ENCODE data around the gene HYKK.

Gene HYKK

GRCh38 chr15:78527325-78527724 is 19.9 kb downstream of the HYKK start:
- TF ChIP-seq CTCF (IDR thresholded peaks at IDR 0.05; ENCODE audit: low read depth, low read length) = no peak
- H3K4me3 ChIP-seq (ENCODE audit: low read depth, low read length) = no peak overlapping the region

GRCh38 chr15:78533331-78533730 is 26.0 kb downstream of the HYKK start:
- no peak overlapping the region for H3K4me3 ChIP-seq (ENCODE audit: low read depth, low read length)
- TF ChIP-seq CTCF (IDR thresholded peaks at IDR 0.05; ENCODE audit: low read depth, low read length) = no peak

- TF ChIP-seq CTCF (IDR thresholded peaks at IDR 0.05; ENCODE audit: low read depth, low read length) = no peak
Measured at GRCh38 chr15:78536134-78536533, 28.8 kb downstream of the HYKK start.

GRCh38 chr15:78537266-78537905 is 30.0 kb downstream of the HYKK start:
- TF ChIP-seq CTCF (IDR thresholded peaks at IDR 0.05; ENCODE audit: low read depth, low read length) = no peak
- no peak overlapping the region for H3K4me3 ChIP-seq (ENCODE audit: low read depth, low read length)

More at GRCh38 chr15:78536134-78536533, 28.8 kb downstream of the HYKK start:
- no peak overlapping the region for H3K4me3 ChIP-seq (ENCODE audit: low read depth, low read length)

GRCh38 chr15:78538358-78538757 is 31.0 kb downstream of the HYKK start:
- TF ChIP-seq CTCF (IDR thresholded peaks at IDR 0.05; ENCODE audit: low read depth, low read length) = no peak
- H3K4me3 ChIP-seq (ENCODE audit: low read depth, low read length) = no peak overlapping the region

GRCh38 chr15:78539464-78540140 is 32.2 kb downstream of the HYKK start:
- H3K4me3 ChIP-seq (ENCODE audit: low read depth, low read length) = peak overlapping the region; percentile 80

- TF ChIP-seq CTCF (IDR thresholded peaks at IDR 0.05; ENCODE audit: low read depth, low read length) = no peak
- H3K4me3 ChIP-seq (ENCODE audit: low read depth, low read length) = peak within 1 kb of the TSS; percentile 80
Measured at GRCh38 chr15:78540141-78540870, 32.9 kb downstream of the HYKK start, which contains the start of gene PSMA4. PSMA4 (plus strand) TSS chr15:78540444; CDS start chr15:78541928, 1,484 bp downstream.
